Measurements from ENCODE around the gene GSDME.

GSDME gene

GRCh38 chr7:24773646-24774045, 16.4 kb upstream of the GSDME start:
- no peak for DNase-seq (ENCODE audit: low read depth, low spot score)

DNA sequence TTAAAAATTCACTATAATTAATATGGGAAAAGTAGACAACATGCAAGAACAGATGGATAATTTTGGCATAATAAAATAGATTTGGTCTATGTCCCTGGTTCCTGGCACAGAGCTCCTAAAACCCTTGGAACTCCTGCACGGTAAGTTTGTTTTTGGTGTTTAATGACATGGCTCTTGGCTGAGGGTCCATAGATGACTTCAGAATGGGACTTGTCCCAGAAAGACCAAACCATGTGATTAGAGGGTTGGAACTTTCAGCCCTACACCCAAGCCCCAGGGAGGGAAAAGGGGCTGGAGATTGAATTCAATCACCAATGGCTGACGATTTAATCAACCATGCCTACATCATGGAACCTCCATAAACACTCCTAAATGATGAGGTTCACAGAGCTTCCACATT, 12.6 kb upstream of the GSDME start:
- no peak for DNase-seq (ENCODE audit: low read depth, low spot score)

DNA sequence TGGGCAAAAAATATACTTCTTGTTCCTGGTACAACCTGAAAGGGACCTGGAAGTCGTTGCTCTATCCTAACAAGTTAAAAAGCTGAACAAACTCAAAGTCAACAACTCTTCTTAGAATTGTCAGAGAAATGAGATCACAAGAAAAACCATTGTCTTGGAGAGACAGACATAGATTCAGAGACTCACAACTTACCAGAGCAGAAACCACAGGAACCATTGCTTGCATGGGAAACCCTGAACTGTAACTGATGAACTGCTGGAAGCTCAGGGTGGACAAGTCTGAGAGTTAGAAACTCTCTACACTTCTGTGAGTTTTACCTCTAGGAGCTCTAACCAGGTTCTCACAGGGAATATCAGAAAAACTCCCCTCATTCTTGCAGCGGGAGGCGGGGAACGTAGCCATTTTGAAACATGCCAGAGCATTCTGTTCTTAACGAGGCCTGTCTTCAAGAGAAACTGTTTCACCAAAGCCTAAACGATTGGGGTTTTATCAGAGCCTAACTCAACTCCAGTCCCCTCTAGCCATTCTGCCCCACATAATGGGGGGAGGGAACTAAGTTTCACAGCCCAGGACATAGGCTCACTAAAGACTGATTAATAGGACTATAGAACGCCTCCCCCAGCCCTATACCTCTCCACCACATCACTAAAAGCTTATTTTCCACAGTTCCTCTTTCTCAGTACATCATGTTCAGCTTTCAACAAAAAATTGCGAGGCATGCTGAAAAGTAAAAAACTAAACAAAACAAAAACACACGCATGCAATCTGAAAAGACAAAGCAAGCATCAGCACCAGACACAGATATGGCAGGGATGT, 12.0 kb upstream of the GSDME start:
- no peak for DNase-seq (ENCODE audit: low read depth, low spot score)

DNA sequence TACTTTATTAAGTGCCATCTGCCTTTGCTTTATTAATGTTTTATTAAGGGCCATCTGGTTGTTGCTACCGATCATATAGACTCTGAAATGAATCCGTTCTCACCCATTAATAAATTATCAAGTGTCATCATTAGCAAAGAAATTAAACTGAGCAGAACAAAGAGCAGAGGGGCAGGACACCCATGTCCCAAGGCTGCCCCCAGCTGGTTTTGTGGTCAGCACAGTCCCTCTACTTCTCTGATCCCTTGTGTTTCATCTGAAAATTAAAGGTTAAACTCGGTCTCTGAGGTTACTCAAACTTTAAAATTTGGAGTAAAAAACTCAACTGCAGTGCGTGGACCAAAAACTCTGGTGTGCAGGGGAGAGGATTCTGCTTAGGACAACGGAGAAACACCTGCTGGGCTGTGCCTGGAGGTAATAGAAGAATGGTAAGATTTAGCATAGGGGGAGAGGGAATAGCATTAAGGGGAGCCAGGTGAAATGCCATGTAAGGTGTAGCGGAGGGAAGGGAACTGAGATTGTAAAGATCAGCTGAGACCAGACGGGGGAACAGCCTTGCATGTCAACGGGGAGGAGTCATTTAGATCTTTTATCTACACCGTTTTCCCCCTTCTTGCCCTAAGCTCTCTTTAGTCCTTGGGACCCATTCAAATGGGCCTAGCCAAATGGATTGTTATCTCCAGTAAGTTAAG, 10.8 kb upstream of the GSDME start:
- no peak for DNase-seq (ENCODE audit: low read depth, low spot score)

DNA sequence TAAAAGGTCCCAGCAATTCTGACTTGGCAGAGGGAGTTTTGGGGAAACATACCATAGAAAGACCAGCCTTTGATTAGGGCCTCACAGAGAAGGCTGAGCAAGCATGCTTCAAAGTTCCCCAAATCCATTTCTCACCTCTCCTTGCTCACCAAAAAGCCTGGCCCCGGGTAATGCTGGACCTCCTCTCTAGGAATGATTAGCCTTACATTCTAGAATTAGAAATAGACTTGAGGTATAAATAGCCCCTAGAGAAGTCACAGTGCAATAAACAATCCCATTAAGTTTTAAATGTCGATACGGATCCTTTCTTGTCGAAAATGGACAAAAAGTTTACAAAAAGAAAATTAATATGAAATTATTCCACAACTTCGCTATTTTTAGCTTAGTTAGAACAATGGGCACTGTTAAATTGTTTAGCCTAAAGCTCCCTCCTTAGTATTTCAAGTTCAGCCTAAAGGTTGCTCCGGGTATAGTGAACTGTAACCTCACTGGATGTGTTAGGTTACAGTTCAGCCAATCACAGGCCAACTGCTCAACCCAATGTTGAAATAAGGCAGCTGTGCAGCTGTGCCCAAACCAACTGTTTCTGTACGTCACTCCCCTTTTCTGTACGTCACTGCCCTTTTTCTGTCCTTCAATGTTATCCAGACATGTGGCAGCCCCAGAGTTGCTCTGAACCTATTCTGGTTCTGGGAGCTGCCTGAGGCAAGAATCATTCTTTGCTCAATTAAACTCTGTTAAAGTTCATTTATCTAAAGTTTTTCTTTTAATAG, 7.9 kb upstream of the GSDME start:
- no peak for DNase-seq (ENCODE audit: low read depth, low spot score)

GRCh38 chr7:24764011-24764410, 6.7 kb upstream of the GSDME start:
- no peak for DNase-seq (ENCODE audit: low read depth, low spot score)

DNA sequence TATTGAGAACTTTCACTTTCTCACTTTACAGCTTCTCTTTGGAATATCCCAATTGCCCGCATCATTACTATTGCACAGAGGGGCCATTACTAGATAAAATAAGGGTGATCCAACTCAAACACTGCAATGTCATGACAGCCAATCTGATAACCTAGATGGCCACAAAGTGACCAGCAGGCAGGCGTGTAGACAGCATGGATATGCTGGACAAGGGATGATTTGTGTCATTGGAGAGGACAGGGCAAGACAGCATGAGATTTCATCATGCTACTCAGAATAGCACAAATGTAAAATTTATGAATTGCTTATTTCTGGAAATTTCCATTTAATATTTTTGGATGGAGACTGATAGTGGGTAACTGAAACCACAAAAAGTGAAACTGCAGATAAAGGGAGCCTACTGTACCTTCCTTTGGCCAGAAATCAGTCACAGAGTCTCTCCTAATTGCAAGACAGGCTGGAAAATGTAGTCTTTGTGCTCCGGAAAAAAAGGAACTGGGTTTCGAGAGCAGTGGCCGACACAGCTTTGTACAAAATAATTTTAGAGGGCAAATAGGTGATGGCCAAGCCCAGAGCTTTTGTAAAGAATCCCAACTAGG, 6.1 kb upstream of the GSDME start:
- no peak for DNase-seq (ENCODE audit: low read depth, low spot score)

GRCh38 chr7:24762771-24763170, 5.5 kb upstream of the GSDME start:
- DNase-seq (ENCODE audit: low read depth, low spot score), result no peak

- no peak for DNase-seq (ENCODE audit: low read depth, low spot score)
Measured at GRCh38 chr7:24760968-24761367, 3.7 kb upstream of the GSDME start.

DNA sequence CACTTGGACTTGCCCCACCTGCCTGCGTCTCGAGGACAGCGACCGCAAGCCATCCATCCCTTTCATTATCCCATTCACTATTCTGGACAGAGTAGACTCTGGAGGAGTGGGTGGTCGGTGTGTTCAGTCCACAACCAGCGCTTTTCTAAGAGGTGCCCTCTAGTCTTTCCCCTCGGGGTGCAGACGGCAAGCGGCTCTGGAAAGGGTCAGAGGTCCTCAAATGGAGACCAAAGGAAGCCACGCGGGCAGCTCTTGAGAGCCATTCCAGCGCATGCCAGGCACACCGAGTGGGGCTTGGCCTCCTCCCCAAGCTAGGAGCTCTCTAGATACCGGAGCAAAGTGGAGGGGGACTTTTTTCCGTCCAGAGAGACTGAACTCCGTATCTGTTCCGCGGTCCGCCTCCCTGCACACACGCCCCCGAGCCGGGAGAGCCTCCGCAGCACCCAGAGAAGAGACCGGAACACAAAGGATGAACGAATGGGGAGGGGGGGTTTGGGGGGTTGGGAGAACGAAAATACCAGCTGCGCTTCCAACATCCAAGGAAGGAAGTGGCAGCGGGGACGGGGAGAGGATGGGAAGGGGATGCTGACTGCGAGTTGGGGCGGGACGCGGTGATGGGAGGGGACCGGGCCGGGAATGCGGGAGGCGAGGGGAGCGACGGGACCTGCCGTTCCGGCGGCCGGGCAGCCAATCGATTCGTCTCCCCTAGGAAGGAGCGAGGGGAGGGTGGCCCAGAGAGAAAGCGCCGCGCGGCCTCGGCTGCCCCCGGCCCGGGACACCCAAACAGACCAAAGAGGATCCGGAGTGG, 515 bp downstream of the GSDME start:
- DNase-seq (ENCODE audit: low read depth, low spot score), result no peak

DNA sequence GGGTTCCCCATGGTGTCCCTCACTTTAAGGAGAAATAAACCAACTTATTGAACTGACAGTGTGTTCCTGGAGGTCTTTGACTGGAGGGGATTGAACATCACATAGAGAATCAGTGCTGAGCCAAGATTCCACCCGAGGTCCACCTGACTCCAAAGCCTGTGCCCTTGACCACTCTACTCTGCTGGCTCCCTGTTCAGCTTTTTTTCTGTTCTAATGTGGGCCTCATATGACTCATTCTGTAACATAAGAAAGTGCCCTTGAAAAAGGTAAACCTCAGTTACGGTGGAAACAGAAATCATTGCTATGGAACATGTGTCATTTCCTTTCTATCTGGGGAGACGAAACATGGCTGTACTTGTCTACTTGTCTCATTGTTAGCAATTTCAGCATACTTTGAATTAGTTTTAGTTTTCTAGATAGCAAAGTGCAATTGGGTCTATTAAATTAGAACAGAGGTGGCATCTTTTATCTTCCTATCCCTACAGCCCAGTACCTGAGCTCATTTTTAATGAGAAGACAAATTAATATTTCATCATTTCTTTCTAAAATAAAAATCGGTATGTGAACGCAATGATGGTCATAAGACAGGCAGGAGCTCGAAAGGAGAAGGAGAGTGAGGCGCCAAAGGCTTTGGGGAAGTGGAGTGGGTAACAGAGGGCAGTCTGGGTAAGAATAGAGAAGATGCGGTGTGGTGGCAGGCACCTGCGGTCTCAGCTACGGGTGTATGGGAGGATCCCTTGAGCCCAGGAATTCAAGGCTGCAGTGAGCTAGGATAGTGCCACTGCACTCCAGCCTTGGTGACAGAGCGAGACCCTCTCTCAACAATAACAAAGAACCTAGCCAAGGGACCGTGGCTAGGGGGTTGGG, 1.5 kb downstream of the GSDME start:
- DNase-seq (ENCODE audit: low read depth, low spot score), result no peak

DNA sequence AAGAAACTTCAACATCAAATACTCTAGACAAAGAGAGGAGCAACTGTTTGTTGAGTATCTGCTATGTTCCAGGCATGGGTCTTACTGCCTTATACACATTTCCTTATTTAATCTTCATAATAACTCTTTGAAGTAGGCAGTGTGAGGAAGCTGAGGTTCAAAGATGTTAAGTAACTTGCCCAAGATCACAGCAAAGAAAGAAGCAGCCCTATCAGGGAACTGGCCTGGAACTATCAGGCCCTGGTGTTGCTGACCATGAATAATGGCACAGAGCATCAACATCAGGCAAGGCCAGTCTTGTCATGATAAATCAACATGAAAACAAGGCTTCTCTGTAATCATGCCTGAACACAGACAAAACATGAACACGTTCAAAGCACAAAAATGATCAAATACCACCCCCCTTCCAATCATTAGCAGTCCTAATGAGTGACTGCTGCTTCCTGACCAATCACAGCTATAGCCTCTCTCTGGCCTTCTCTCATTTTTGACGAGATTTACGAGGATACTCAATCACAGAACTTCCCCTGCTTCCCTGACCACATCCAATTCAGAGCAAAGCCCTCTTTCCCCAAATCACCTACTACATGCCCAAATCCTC, 2.3 kb downstream of the GSDME start:
- DNase-seq (ENCODE audit: low read depth, low spot score), result no peak

GRCh38 chr7:24752073-24752800, 5.0 kb downstream of the GSDME start:
- DNase-seq (ENCODE audit: low read depth, low spot score), result no peak

- no peak for DNase-seq (ENCODE audit: low read depth, low spot score)
Measured at GRCh38 chr7:24751484-24751883, 5.8 kb downstream of the GSDME start.

DNA sequence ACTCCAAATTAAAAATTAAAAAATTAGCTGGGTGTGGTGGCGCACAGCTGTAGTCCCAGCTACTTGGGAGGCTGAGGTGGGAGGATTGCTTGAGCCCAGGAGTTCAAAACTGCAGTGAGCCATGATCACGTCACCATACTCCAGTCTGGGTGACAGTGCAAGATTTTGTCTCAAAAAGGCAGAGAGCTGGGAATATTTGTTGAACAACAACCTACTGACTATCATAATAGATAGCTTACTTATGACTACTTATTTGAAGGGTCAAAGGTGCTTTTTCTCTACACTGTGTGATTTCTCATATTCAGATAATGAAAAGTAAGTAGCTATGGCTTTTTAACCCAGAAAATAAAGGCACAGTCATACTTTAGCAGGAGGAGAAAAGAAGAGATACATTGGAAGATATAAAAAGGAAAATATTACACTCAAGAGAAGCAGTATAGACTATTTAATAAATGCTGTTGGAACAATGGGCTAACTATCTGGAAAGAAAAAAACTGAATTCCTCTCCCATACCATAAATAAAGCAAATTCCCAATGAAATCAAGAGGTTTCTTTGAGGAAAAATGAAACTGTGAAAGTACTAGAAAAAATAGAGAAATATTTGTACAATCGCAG, 6.7 kb downstream of the GSDME start:
- no peak for DNase-seq (ENCODE audit: low read depth, low spot score)

- DNase-seq (ENCODE audit: low read depth, low spot score), result no peak
Measured at GRCh38 chr7:24748521-24748920, 8.7 kb downstream of the GSDME start.

- DNase-seq (ENCODE audit: low read depth, low spot score), result no peak
Measured at GRCh38 chr7:24745355-24745754, 11.9 kb downstream of the GSDME start.

GRCh38 chr7:24743471-24743870, 13.8 kb downstream of the GSDME start:
- no peak for DNase-seq (ENCODE audit: low read depth, low spot score)
